Measurements from ENCODE around the gene COLEC12. TPM values are rescaled to one million over a fixed set of nuclear protein-coding genes. Genes with fewer than 3 reads are reported as not detected.

COLEC12 gene
- total RNA-seq, 1 experiment from 2014 or later: not detected

GRCh38 chr18:468955-469790 is 31.3 kb downstream of the COLEC12 start:
- BruUV-seq (replicated peaks): no TSS peak
- Mint-ChIP-seq H3K4me3 (ENCODE audit: low read depth, unreplicated experiment) (no peak overlapping the region), H3K4me1 (ENCODE audit: low read depth, unreplicated experiment) (peaks cover 2% of the 10 kb centered on the region), H3K36me3 (ENCODE audit: insufficient read depth, unreplicated experiment) (no peaks in the 10 kb centered on the region), H3K27me3 (ENCODE audit: unreplicated experiment) (peaks cover 40% of the 10 kb centered on the region), H3K9me3 (ENCODE audit: low read depth, unreplicated experiment) (no peaks in the 10 kb centered on the region), H3K27ac (ENCODE audit: unreplicated experiment) (no peak overlapping the region)
- no peak for DNase-seq
- intact Hi-C loops (cut with micrococcal nuclease; ENCODE audit: unreplicated experiment): no loop called here
- CTCF ChIA-PET: no interaction called here
- TF ChIP-seq CTCF (IDR thresholded peaks at IDR 0.05; ENCODE audit: unreplicated experiment): no peak

GRCh38 chr18:463827-464541 is 36.5 kb downstream of the COLEC12 start:
- Mint-ChIP-seq H3K27me3 (ENCODE audit: unreplicated experiment) (peaks cover 86% of the 10 kb centered on the region), H3K4me3 (ENCODE audit: low read depth, unreplicated experiment) (no peak overlapping the region), H3K4me1 (ENCODE audit: low read depth, unreplicated experiment) (peaks cover 13% of the 10 kb centered on the region), H3K36me3 (ENCODE audit: insufficient read depth, unreplicated experiment) (no peaks in the 10 kb centered on the region), H3K9me3 (ENCODE audit: low read depth, unreplicated experiment) (peaks cover 7% of the 10 kb centered on the region), H3K27ac (ENCODE audit: unreplicated experiment) (no peak overlapping the region)
- TF ChIP-seq CTCF (IDR thresholded peaks at IDR 0.05; ENCODE audit: unreplicated experiment): no peak
- CTCF ChIA-PET: no interaction called here
- BruUV-seq (replicated peaks): no TSS peak
- intact Hi-C loops (cut with micrococcal nuclease; ENCODE audit: unreplicated experiment): no loop called here
- DNase-seq: no peak

GRCh38 chr18:463403-463802 is 37.1 kb downstream of the COLEC12 start:
- Mint-ChIP-seq H3K4me1 (ENCODE audit: low read depth, unreplicated experiment) (peaks cover 13% of the 10 kb centered on the region), H3K27ac (ENCODE audit: unreplicated experiment) (no peak overlapping the region), H3K36me3 (ENCODE audit: insufficient read depth, unreplicated experiment) (no peaks in the 10 kb centered on the region), H3K27me3 (ENCODE audit: unreplicated experiment) (peaks cover 87% of the 10 kb centered on the region), H3K4me3 (ENCODE audit: low read depth, unreplicated experiment) (no peak overlapping the region), H3K9me3 (ENCODE audit: low read depth, unreplicated experiment) (peaks cover 7% of the 10 kb centered on the region)
- no peak for DNase-seq
- CTCF ChIA-PET: interaction anchor here (0.6 kb wide), 1 partner anchor 154 kb away, joined by 3 read pairs; no protein-coding TSS in a partner anchor
- BruUV-seq (replicated peaks): no TSS peak
- no peak for TF ChIP-seq CTCF (IDR thresholded peaks at IDR 0.05; ENCODE audit: unreplicated experiment)
- intact Hi-C loops (cut with micrococcal nuclease; ENCODE audit: unreplicated experiment): no loop called here

- CTCF ChIA-PET: no interaction called here
- H3K4me3 Mint-ChIP-seq (ENCODE audit: low read depth, unreplicated experiment): no peak overlapping the region
- peaks cover 13% of the 10 kb centered on the region for H3K4me1 Mint-ChIP-seq (ENCODE audit: low read depth, unreplicated experiment)
- TF ChIP-seq CTCF (IDR thresholded peaks at IDR 0.05; ENCODE audit: unreplicated experiment): no peak
- H3K36me3 Mint-ChIP-seq (ENCODE audit: insufficient read depth, unreplicated experiment): no peaks in the 10 kb centered on the region
- intact Hi-C loops (cut with micrococcal nuclease; ENCODE audit: unreplicated experiment): no loop called here
- DNase-seq: no peak
- BruUV-seq (replicated peaks): no TSS peak
- H3K9me3 Mint-ChIP-seq (ENCODE audit: low read depth, unreplicated experiment): peaks cover 7% of the 10 kb centered on the region
- H3K27ac Mint-ChIP-seq (ENCODE audit: unreplicated experiment): no peak overlapping the region
- H3K27me3 Mint-ChIP-seq (ENCODE audit: unreplicated experiment): peaks cover 78% of the 10 kb centered on the region
Observed at GRCh38 chr18:461762-462161, 38.7 kb downstream of the COLEC12 start.

All from Calu3 (cell line).